Hematopoietic multipotent progenitor cell treated with erythropoietin and hydrocortisone succinate and interleukin-3 and kit ligand, for 17 days (in vitro differentiated cells): Measurements from ENCODE around the gene UBE3A.

Experiments
- DNase-seq: peaks from one replicate; pipeline ENCODE4 v3.0.0-alpha.2; 2015; ENCODE audit warnings: low spot score

UBE3A gene

DNA sequence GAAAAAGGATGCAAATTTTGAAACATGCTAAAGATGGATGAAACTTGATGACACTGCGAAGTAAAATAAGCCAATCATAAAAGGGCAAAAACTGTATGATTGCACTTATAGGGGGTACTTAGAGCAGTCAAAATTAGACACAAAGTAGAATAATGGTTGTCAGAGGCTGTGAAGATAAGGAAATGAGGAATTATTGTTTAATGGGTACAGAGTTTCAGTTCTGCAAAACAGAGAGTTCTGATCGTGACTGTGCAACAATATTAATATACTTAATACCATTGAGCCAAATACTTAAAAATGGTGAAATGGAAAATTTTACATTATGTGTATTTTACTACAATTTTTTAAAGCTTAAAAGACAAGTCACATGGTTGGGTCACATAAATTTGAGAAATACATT is 35.1 kb downstream of the UBE3A start:
- DNase-seq: no peak

DNA sequence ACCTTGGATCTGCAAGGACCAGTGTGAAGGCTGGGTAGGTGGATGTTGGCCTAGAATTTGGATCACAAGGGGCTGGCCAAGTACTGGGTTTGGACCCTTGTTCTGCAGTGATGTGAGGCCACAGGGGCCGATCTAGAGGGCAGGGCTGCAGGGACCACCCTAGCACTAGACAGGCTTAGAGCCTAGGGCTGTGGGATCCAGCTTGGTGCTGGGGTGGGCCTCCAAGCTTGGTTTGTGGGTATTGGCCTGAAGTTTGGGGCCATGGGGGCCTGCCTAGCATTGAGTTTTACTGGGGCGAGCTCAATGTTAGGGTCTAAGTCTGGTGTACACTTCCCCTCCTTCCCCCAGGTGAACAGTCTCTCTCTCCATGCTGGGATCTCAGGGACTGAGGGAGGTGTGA is 36.5 kb downstream of the UBE3A start:
- no peak for DNase-seq

- DNase-seq: no peak
Observed at GRCh38 chr15:25401501-25401900, 37.3 kb downstream of the UBE3A start.

DNA sequence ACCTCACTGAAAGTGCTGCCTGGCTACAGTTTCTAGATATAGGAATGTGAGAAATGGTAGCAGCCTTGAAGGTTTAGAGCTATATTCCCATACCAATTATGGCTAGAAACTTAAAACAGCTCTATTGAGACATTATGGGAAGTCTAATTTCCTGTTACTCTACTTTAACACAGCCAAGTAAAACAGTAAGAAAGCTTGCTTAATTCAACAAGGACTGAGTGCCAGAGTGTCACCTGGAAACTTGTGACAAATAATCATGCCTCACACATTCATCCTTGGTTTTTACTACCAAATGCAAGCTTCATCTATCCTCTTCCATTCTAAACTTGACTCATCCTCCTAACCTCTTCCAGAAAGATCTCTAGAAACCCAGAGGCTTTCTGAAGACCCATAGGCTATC is 41.7 kb downstream of the UBE3A start:
- no peak for DNase-seq

GRCh38 chr15:25394898-25395297 is 43.9 kb downstream of the UBE3A start:
- DNase-seq: no peak

DNA sequence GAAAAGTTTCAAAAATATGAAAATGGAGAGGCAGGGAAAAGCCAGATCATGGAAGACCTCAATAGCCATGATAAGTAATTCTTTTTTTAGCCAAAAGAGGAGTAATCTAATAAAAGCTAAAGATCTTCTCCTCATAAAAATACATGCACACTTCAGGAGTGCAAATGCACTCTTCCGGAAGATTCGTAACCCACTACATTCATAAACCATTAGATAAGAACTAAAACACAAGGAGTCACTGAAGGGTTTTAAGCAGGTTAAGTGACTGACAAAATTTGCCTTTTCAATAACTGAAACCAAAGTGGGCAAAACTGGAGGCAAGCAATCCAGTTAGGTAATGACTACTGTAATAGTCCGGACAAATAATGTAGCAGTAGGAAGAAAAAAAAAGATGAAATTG is 46.0 kb downstream of the UBE3A start:
- no peak for DNase-seq

DNA sequence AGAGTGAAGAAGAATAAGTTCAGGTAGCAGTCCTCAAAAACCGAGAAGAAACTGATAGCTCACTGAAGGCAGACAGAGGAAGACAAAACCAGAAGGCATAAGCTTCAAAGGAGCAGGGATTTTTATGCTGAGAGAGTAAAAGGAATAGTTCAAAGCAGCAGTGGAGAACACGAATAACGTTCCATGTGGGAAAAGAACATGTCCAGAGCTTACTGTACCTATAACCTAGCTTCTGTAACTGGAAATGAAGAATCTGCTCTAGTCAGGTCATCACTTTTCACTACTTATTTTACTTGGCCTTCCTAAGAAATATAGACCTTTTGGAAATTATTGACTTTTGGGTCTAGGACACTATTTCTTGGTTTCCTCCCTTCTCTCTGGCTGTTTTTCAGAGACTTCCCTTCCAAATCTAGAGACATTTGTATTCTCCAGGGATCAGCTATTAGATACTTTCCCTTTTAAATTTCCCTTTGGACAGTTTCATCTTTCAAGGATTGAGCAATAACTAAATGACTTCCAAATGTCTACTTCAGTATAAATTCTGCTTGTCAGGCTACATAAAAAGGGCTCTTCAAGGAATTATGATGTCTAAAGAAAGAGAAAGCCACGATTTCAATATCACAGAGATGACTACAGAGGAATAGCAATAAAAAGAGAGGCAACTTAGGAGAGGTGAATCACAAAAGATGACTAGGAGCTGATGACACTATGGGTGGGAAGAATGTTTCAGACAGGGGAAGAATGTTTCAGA is 46.7 kb downstream of the UBE3A start:
- DNase-seq: no peak

- DNase-seq: no peak
Observed at GRCh38 chr15:25385986-25386385, 52.8 kb downstream of the UBE3A start.

DNA sequence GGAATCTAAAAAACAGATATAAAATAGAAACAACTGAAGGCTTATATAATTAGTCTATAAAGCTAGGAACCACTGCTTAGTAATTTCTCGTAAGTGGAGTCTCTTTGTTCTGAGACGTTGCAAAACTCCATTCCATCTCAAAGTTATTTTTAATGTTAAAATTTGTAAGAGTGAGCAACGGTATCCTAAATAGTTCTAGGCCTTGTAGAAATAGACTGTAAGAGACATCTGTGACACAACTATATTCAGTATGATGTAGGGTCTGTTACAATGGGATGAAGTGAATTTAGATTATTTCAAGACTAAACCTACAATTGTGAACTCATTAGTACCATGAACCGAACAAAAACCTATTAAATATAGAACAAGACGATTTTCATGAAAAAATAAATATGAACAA is 57.2 kb downstream of the UBE3A start:
- DNase-seq: no peak

DNA sequence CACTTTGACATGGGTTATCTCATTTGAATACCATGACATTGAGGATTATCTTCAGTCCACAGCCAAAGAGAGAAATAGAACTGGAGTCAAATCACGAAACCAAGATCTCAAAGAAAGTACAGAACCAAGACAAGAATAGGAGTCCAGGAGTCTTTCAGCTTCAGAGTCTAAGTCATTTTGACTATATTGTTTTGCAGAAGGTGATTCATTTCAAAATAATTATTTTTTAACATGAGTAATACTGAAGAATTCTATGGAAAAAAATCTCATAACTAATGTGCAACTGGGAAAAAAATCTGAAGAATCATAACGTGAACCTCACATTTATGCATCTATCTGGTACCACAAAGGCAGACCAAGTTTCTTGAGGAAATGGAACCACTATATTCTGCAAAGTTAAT is 60.3 kb downstream of the UBE3A start:
- DNase-seq: no peak

- no peak for DNase-seq
Observed at GRCh38 chr15:25375557-25375956, 63.3 kb downstream of the UBE3A start.

GRCh38 chr15:25374143-25374542 is 64.7 kb downstream of the UBE3A start:
- DNase-seq: no peak

DNA sequence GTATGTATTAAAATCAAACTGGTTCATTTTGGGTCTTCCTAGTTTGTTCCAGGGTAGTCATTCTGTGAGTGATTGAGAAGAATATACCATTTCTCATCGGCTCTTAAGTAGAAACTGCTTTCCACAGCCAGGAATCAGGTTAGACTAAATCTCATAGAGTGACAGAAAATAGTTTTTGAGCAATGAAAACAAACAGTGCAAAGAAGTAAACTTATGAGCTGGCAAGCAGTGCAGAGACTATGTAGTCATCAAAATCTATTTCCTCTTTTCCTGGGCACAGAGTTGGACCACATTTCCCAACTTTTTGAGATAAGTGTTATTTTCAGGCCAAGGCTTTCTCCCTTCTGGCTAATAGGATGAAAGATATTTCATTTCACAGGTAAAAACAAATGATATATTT is 66.5 kb downstream of the UBE3A start:
- DNase-seq: no peak

- DNase-seq: no peak
Observed at GRCh38 chr15:25368850-25369249, 70.0 kb downstream of the UBE3A start.

DNA sequence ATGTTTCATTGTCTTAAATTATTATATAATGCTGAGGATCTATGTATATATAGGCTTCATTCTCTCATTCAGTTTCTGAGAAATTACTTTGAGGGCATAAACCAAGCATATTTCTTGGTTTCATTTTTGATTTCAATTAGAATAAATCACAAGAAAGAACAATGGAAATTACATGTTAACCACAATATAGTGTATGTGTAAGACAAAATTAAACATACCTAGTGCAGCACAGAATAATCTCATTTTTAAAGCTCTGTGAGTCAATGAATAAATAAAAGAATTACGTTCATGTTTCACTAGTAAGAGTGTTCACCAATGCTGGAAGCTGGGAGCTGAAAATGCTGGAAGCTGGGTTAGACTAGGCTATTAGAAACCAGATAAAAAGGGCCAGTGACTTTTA is 72.8 kb downstream of the UBE3A start:
- no peak for DNase-seq

DNA sequence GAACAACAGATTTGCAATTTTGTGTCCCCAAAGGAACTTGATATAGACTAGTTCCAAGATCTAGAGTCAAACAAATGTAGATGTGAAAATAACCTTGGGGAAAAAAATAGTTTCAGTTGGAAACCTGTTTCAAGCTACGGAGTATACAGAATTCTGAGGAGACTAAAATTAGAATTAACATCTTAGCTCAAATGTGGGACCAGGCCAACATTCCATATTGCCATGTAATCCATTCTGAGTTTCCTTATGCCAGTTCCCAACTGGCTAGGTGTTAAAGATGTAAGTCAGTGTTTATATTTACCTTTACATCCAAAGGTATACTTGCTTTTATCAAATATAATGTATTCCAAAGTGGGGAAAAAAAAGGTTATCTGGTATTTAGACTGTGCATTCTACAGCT is 76.3 kb downstream of the UBE3A start:
- no peak for DNase-seq

DNA sequence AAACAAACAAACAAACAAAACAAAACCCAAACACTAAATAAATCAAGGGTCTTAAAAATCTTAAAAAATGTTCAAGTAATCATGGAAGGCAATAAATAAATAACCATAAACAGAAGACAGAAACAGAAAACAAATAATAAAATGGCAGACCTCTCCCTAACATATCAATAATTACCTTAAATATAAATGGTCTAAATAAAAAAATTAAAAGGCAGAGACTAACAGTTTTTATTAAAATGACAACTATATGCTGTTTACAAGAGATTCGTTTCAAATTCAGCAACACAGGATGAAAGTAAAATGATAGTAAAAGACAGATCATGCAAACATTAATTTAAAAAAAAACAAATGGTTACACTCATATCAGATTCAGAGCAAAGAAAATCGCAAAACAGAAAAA is 91.1 kb downstream of the UBE3A start:
- no peak for DNase-seq

DNA sequence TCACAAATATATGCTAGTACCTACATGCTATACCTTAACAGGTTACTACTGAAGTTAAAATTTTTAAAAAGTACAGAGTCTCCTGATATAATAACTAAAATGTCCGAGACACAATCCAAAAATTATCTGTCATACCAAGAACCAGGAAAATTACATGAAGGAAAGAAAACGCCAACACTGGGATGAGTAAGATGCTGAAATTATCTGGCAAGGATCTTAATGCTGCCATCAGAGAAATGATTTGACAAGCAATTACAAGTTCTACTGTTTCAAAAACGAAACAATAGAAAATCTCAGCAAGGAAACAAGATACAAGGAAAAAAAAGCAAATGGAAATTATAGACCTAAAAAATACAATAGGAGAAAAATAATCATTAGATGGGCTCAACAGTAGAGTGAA is 92.5 kb downstream of the UBE3A start:
- DNase-seq: no peak

- DNase-seq: no peak
Observed at GRCh38 chr15:25345943-25346342, 92.9 kb downstream of the UBE3A start.

DNA sequence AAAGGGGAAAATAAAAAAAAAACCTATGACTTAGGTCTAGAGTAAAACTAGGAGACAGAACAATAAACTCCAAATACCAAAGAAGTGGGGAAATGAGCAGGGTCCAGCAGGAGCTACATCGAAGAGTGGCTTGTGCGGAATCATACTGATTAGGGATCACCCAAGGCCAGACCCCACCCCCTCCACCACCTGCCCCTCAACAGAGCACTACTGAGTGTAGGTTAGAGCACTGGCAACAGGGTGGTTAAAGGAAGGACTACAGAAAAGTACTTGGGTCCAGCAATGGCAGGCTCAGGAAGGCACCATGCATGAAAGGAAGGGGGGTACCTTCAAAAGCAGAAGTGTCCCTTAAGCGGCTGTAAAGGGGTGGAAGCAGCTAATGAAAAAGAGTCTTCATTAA is 96.2 kb downstream of the UBE3A start:
- DNase-seq: no peak

DNA sequence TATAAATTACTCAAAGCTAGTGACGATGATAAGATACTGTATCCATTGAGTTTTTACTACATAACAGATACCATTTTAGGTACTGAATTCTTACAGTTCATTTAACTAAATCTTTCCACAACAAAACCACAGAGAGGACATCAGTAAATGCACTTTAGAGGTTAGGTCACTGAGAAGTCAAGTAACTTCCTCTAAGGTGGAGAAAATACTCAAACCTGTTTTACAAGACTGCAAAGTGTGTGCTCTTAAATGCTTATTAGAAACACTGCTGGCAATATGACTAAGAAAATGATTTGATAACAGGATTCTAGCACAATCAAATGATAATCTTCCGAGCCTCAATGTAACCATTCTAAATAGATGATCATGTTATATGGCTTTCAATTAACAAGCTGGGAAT is 99.4 kb downstream of the UBE3A start:
- DNase-seq: no peak

GRCh38 chr15:25335279-25335678 is 103.5 kb downstream of the UBE3A start:
- no peak for DNase-seq

- DNase-seq: no peak
Observed at GRCh38 chr15:25333049-25333448, 105.8 kb downstream of the UBE3A start.

DNA sequence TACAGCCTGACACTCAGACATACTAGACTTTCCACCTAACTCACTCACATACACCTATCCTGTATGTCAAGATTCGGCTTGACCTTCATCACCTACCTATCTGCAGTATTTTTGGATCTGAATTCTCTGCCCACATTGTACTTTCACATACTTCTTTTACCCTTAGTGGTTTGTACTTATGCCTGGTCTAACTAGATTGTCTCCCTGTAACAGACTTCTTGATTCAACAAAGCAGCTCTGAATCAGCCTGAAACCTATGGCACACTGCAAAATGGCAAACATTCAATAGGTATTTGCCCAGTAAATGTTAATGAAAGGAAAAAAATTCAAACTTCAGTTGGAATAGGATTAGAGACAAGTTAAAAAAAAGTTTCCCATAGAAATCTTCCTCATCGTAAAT is 106.5 kb downstream of the UBE3A start:
- no peak for DNase-seq

DNA sequence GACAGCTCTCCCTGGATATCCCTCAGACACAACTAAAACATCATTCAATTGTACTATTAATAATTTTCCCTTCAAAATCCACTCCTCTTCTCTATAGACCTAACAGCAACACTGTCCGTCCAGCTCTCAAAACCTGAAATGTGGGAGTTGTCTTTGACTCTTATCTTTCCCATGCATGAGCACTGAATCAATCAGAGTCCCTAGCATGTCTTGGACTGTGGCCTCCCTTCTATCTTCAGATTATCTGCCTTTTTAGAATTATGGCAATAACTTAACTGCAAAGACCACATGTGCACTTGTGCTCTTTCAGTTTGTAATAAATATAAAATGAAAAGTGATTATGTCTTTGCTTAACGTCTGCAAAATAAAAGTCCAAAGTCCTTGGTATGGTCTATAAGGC is 107.0 kb downstream of the UBE3A start:
- DNase-seq: no peak
